Measurements from ENCODE around the gene FGF12. TPM values are rescaled to one million over a fixed set of nuclear protein-coding genes. Genes with fewer than 3 reads are reported as not detected.

The FGF12 gene
- polyA plus RNA-seq, 3 donors: not detected

- WGBS (ENCODE audit: insufficient coverage): no CpG with 5 or more reads among the region's 1 CpG
Observed at GRCh38 chr3:192091831-192092230, 635.5 kb downstream of the FGF12 start.

GRCh38 chr3:192090586-192090985 is 636.8 kb downstream of the FGF12 start:
- Histone ChIP-seq H4K20me1 (ENCODE audit: insufficient read depth, low read length) (no peaks in the 10 kb centered on the region), H3K27me3 (ENCODE audit: control insufficient read depth in 2 of 2, insufficient read depth in 2 of 2, low read length in 2 of 2) (no peaks in the 10 kb centered on the region), H3K4me3 (replicated peaks in 1 of 3; ENCODE audit: low read depth in 2 of 3, low read length in 3 of 3) (no peak overlapping the region), H3K4me2 (replicated peaks; ENCODE audit: extremely low read depth, low read length, poor library complexity, severe bottlenecking) (no peak overlapping the region), H3K27ac (ENCODE audit: low read depth in 1 of 2, low read length in 2 of 2) (no peak overlapping the region), H3K36me3 (replicated peaks in 1 of 2; ENCODE audit: control insufficient read depth in 1 of 2, insufficient read depth in 2 of 2, low read length in 2 of 2) (no peaks in the 10 kb centered on the region), H3K9me3 (replicated peaks in 1 of 2; ENCODE audit: control insufficient read depth in 1 of 2, insufficient read depth in 1 of 2, low read length in 2 of 2) (peaks cover 0 to 4% of the 10 kb centered on the region in 2 donors), H3K79me2 (ENCODE audit: insufficient read depth, low read length) (no peaks in the 10 kb centered on the region), H2AFZ (ENCODE audit: insufficient read depth, low read depth, low read length, poor library complexity, severe bottlenecking) (no peak overlapping the region), H3K9ac (ENCODE audit: insufficient read depth, low read length, poor library complexity, severe bottlenecking) (no peak overlapping the region), H3K4me1 (ENCODE audit: control insufficient read depth in 1 of 2, insufficient read depth in 2 of 2, low read length in 2 of 2) (no peaks in the 10 kb centered on the region)
- Mint-ChIP-seq H3K4me3 (no peak overlapping the region), H3K27ac (no peak overlapping the region), H3K9me3 (peaks cover 1 to 11% (median 3%) of the 10 kb centered on the region in 7 donors), H3K27me3 (ENCODE audit: low read depth in 3 of 3) (peaks cover 0 to 2% (median 0%) of the 10 kb centered on the region in 3 donors), H3K36me3 (no peaks in the 10 kb centered on the region), H3K4me1 (no peaks in the 10 kb centered on the region)
- no peak for TF ChIP-seq CTCF (IDR thresholded peaks at IDR 0.05)
- intact Hi-C loops (cut with micrococcal nuclease): no loop called here
- DNase-seq: no peak

More at GRCh38 chr3:192091831-192092230, 635.5 kb downstream of the FGF12 start:
- peaks cover 0 to 4% of the 10 kb centered on the region in 2 donors for H3K9me3 ChIP-seq (replicated peaks in 1 of 2; ENCODE audit: control insufficient read depth in 1 of 2, insufficient read depth in 1 of 2, low read length in 2 of 2)
- H3K4me1 ChIP-seq (ENCODE audit: control insufficient read depth in 1 of 2, insufficient read depth in 2 of 2, low read length in 2 of 2): no peaks in the 10 kb centered on the region
- no peak for TF ChIP-seq CTCF (IDR thresholded peaks at IDR 0.05)
- no peak overlapping the region for H3K27ac Mint-ChIP-seq
- no peaks in the 10 kb centered on the region for H4K20me1 ChIP-seq (ENCODE audit: insufficient read depth, low read length)
- no peak overlapping the region for H3K9ac ChIP-seq (ENCODE audit: insufficient read depth, low read length, poor library complexity, severe bottlenecking)
- DNase-seq: no peak
- peaks cover 1 to 11% (median 3%) of the 10 kb centered on the region in 7 donors for H3K9me3 Mint-ChIP-seq
- H3K4me1 Mint-ChIP-seq: no peaks in the 10 kb centered on the region
- H3K36me3 Mint-ChIP-seq: no peaks in the 10 kb centered on the region
- H3K4me2 ChIP-seq (replicated peaks; ENCODE audit: extremely low read depth, low read length, poor library complexity, severe bottlenecking): no peak overlapping the region
- H3K27ac ChIP-seq (ENCODE audit: low read depth in 1 of 2, low read length in 2 of 2): no peak overlapping the region
- H3K79me2 ChIP-seq (ENCODE audit: insufficient read depth, low read length): no peaks in the 10 kb centered on the region
- peaks cover 0 to 2% (median 0%) of the 10 kb centered on the region in 3 donors for H3K27me3 Mint-ChIP-seq (ENCODE audit: low read depth in 3 of 3)
- intact Hi-C loops (cut with micrococcal nuclease): no loop called here
- H3K36me3 ChIP-seq (replicated peaks in 1 of 2; ENCODE audit: control insufficient read depth in 1 of 2, insufficient read depth in 2 of 2, low read length in 2 of 2): no peaks in the 10 kb centered on the region
- no peak overlapping the region for H2AFZ ChIP-seq (ENCODE audit: insufficient read depth, low read depth, low read length, poor library complexity, severe bottlenecking)
- no peak overlapping the region for H3K4me3 ChIP-seq (replicated peaks in 1 of 3; ENCODE audit: low read depth in 2 of 3, low read length in 3 of 3)
- no peak overlapping the region for H3K4me3 Mint-ChIP-seq
- no peaks in the 10 kb centered on the region for H3K27me3 ChIP-seq (ENCODE audit: control insufficient read depth in 2 of 2, insufficient read depth in 2 of 2, low read length in 2 of 2)

Small RNA genes lying within 50 kb of the gene (small RNA-seq; reads per million reads assigned to genes)
- gene RF01210 (ENCODE audit: insufficient read length, low read depth): not detected
- gene RNU1-20P (ENCODE audit: insufficient read length, low read depth): 0.71 reads per million

Other genes starting within 250 kb of the FGF12 start
- under 1 TPM; 0.37 to 0.77 (median 0.59) TPM for gene MB21D2, start 190.3 kb upstream of the FGF12 start, polyA plus RNA-seq

Data from CD14-positive monocyte (primary cell).